SU-DHL-6 (cell line): ENCODE results near the gene IRAK2.

Experiments used
- H2AFZ ChIP-seq: fragments of 200-600 bp; sonication (generic); 2 replicates; pipeline ENCODE4 v1.6.1; 2014; ENCODE audit warnings: low read depth, mild to moderate bottlenecking, moderate library complexity, mixed read lengths, antibody characterized with exemption, low read length; ENCODE audit not compliant: severe bottlenecking
- H3F3A ChIP-seq: fragments of 200-600 bp; shearing (Covaris generic); 2 replicates; pipeline ENCODE4 v1.6.0; 2016; ENCODE audit warnings: antibody characterized with exemption, mild to moderate bottlenecking; ENCODE audit not compliant: insufficient read depth
- H3K27ac ChIP-seq: fragments of 200-600 bp; sonication (generic); 2 replicates; pipeline ENCODE4 v1.5.1; 2016; ENCODE audit warnings: low read depth, mild to moderate bottlenecking, low read length, moderate library complexity, mixed read lengths
- H3K27me3 ChIP-seq: fragments of 200-600 bp; sonication (generic), shearing (Covaris generic); 2 replicates; pipeline ENCODE4 v1.6.0; 2014; ENCODE audit warnings: mild to moderate bottlenecking, low read length
- H3K36me3 ChIP-seq: fragments of 200-600 bp; sonication (generic); 2 replicates; pipeline ENCODE4 v1.6.1; 2014; ENCODE audit warnings: mild to moderate bottlenecking, low read length, mixed read lengths
- H3K4me2 ChIP-seq: fragments of 300-600, 200-600 bp; shearing (Covaris generic), sonication (generic); 2 replicates; pipeline ENCODE4 v1.6.0; 2014; ENCODE audit warnings: low read length, low read depth, mild to moderate bottlenecking; ENCODE audit not compliant: poor library complexity, severe bottlenecking
- H3K4me3 ChIP-seq: fragments of 200-600 bp; sonication (generic); 2 replicates; pipeline ENCODE4 v1.5.1; 2014; ENCODE audit warnings: antibody characterized with exemption, low read length, mild to moderate bottlenecking, mixed read lengths; ENCODE audit not compliant: insufficient read depth, poor library complexity, severe bottlenecking
- H3K79me2 ChIP-seq: fragments of 200-600 bp; sonication (generic); 2 replicates; pipeline ENCODE4 v1.6.1; 2014; ENCODE audit warnings: mild to moderate bottlenecking, low read length, moderate library complexity; ENCODE audit not compliant: insufficient read depth
- H3K9ac ChIP-seq: fragments of 200-600 bp; sonication (generic); 2 replicates; pipeline ENCODE4 v1.7.0; 2014; ENCODE audit warnings: mild to moderate bottlenecking, low read length
- H3K9me2 ChIP-seq: fragments of 200-600 bp; sonication (generic); replicated peaks from 2 replicates; pipeline ENCODE4 v1.6.1; 2014; ENCODE audit warnings: low read length; ENCODE audit not compliant: insufficient read depth
- H3K9me3 ChIP-seq: fragments of 200-600 bp; sonication (generic); 2 replicates; pipeline ENCODE4 v1.6.1; 2014; ENCODE audit warnings: low read length, mixed read lengths; ENCODE audit not compliant: insufficient read depth
- H4K20me1 ChIP-seq: fragments of 200-600 bp; sonication (generic); 2 replicates; pipeline ENCODE4 v1.6.1; 2014; ENCODE audit warnings: low read depth, mild to moderate bottlenecking, antibody characterized with exemption, low read length, moderate library complexity, mixed read lengths
- EZH2phosphoT487 ChIP-seq: fragments of 200-600 bp; sonication (generic), shearing (Covaris generic); conservative IDR thresholded peaks from 2 replicates; pipeline ENCODE4 v1.6.1; 2018; ENCODE audit warnings: mild to moderate bottlenecking, antibody characterized with exemption, low read length, moderate library complexity, mixed read lengths
- TF ChIP-seq, protein P1 (sequence below): fragments of 200-600 bp; sonication (generic); IDR thresholded peaks from one replicate; pipeline ENCODE4 v1.5.1; 2017; ENCODE audit warnings: antibody characterized with exemption, mild to moderate bottlenecking, low read length, moderate library complexity; ENCODE audit not compliant: insufficient read depth, poor library complexity, severe bottlenecking

IRAK2 gene

GRCh38 chr3:10224794-10225665, 60.3 kb downstream of the IRAK2 start:
- no peaks in the 10 kb centered on the region for H3K9me3 ChIP-seq
- H3K4me2 ChIP-seq: no peak overlapping the region
- H3K9ac ChIP-seq: no peak overlapping the region
- no peaks in the 10 kb centered on the region for H3K27me3 ChIP-seq
- no peaks in the 10 kb centered on the region for H3K36me3 ChIP-seq
- no peaks in the 10 kb centered on the region for H3K9me2 ChIP-seq
- H4K20me1 ChIP-seq: no peaks in the 10 kb centered on the region
- no peak overlapping the region for H3K27ac ChIP-seq
- no peaks in the 10 kb centered on the region for H3K79me2 ChIP-seq
- 0 out of 2 replicates have a peak, but pooled peaks cover 7% of the 10 kb centered on the region for H3F3A ChIP-seq
- H2AFZ ChIP-seq: no peak overlapping the region
- TF ChIP-seq, protein P1, sequence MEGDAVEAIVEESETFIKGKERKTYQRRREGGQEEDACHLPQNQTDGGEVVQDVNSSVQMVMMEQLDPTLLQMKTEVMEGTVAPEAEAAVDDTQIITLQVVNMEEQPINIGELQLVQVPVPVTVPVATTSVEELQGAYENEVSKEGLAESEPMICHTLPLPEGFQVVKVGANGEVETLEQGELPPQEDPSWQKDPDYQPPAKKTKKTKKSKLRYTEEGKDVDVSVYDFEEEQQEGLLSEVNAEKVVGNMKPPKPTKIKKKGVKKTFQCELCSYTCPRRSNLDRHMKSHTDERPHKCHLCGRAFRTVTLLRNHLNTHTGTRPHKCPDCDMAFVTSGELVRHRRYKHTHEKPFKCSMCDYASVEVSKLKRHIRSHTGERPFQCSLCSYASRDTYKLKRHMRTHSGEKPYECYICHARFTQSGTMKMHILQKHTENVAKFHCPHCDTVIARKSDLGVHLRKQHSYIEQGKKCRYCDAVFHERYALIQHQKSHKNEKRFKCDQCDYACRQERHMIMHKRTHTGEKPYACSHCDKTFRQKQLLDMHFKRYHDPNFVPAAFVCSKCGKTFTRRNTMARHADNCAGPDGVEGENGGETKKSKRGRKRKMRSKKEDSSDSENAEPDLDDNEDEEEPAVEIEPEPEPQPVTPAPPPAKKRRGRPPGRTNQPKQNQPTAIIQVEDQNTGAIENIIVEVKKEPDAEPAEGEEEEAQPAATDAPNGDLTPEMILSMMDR: peak; percentile 70
- TF ChIP-seq EZH2phosphoT487: no peak
- H3K4me3 ChIP-seq: no peak overlapping the region

- H3K4me3 ChIP-seq: no peak overlapping the region
- peak overlapping the region; percentile 3 for H2AFZ ChIP-seq
- H3K4me2 ChIP-seq: peak overlapping the region; percentile 21
- no peaks in the 10 kb centered on the region for H3K9me3 ChIP-seq
- no peaks in the 10 kb centered on the region for H3K27me3 ChIP-seq
- 0 out of 2 replicates have a peak, but pooled peaks cover 7% of the 10 kb centered on the region for H3F3A ChIP-seq
- H3K36me3 ChIP-seq: no peaks in the 10 kb centered on the region
- no peak overlapping the region for H3K9ac ChIP-seq
- no peaks in the 10 kb centered on the region for H3K79me2 ChIP-seq
- no peak for TF ChIP-seq EZH2phosphoT487
- TF ChIP-seq, protein P1: no peak
- H3K9me2 ChIP-seq: no peaks in the 10 kb centered on the region
- 0 out of 2 replicates have a peak overlapping the region, but pooled peaks have one; percentile 17 for H3K27ac ChIP-seq
- H4K20me1 ChIP-seq: no peaks in the 10 kb centered on the region
Measured at GRCh38 chr3:10226293-10226692, 61.6 kb downstream of the IRAK2 start.

GRCh38 chr3:10228248-10228950, 63.7 kb downstream of the IRAK2 start:
- Histone ChIP-seq H2AFZ (no peak overlapping the region), H3K9me2 (no peaks in the 10 kb centered on the region), H3K36me3 (no peaks in the 10 kb centered on the region), H3K79me2 (no peaks in the 10 kb centered on the region), H3K4me2 (no peak overlapping the region), H3F3A (0 out of 2 replicates have a peak, but pooled peaks cover 7% of the 10 kb centered on the region), H3K9ac (no peak overlapping the region), H3K27ac (no peak overlapping the region), H4K20me1 (no peaks in the 10 kb centered on the region), H3K9me3 (no peaks in the 10 kb centered on the region), H3K27me3 (no peaks in the 10 kb centered on the region), H3K4me3 (no peak overlapping the region)
- TF ChIP-seq EZH2phosphoT487: no peak
- TF ChIP-seq, protein P1: no peak
